Middle frontal gyrus (tissue), 1 donor: ENCODE data around the gene NFIX.

Experiments used
- DNase-seq: peaks from one replicate; pipeline ENCODE4 v3.0.0-alpha.2; 2015; ENCODE audit warnings: low spot score; ENCODE audit errors: extremely low spot score

Gene NFIX

GRCh38 chr19:13102666-13103580 lies 107.6 kb downstream of the NFIX start, which contains the start of gene LYL1:
Gene LYL1 (minus strand): TSS chr19:13102858. CDS start chr19:13101171, 1,687 bp downstream.
- no peak for DNase-seq

GRCh38 chr19:13103581-13104359 lies 108.5 kb downstream of the NFIX start:
- DNase-seq = no peak

DNA sequence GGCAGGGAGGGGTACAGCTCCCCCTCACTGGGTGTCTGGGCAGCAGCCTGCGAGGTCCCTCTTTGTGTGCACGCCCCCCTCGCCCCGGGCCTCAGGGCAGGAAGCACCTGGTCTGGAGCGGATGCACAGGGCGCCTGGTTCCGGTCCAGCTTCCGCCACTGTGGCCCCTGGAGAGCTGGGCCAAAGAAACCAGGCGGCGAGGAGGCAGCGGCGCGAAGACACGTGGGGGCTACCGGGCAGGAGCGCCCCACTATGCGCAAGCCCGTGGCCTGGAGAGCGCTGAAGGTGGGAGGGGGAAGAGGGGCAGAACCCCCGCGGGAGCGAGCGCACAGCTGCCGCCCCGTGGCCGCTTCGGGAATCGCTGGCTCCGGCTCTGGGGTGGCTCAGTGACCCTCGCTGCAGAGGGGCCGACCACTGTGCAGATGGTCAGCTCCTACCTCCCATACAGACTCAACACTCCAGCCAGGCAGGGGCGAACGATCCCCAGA lies 109.1 kb downstream of the NFIX start:
- DNase-seq = no peak

GRCh38 chr19:13104848-13105711 lies 109.8 kb downstream of the NFIX start:
- no peak for DNase-seq

DNA sequence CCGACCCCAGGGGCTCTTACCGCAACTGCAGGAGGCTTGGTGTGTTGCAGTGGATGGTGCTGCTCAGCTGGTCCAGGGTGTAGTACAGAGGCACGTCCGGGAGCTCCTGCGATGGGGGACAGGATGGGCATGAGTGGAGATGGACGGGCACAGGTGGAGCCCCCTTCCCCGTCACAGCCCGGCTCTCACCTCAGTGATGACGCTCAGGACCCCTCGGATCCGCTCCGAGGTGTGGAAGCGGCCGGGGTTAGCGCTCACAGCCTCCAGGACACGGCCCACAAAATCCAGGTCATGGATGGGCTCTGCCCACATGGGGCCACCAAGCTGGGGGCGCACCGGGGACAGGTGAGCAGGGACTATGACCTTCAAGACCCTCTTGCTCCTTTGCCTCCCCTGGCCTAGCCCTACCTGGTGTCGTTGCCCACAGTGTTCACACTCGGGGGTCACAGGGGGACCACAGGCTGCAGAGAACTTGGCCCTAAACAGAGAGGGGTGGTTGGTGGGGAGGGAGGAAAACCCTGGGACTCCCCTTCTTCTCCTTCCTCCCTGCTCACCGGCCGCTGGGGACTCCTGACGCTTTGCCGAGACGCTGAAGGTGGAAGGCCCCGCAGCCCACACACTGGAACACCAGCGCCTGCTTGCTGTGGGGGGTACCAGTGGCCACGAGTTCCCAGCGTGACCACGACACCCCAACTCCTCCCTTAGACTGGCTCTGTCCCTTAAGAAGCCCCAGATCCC lies 114.3 kb downstream of the NFIX start:
- no peak for DNase-seq

GRCh38 chr19:13110099-13110610 lies 114.9 kb downstream of the NFIX start:
- DNase-seq = no peak

GRCh38 chr19:13112555-13112954 lies 117.3 kb downstream of the NFIX start:
- no peak for DNase-seq

- no peak for DNase-seq
These were observed 120.6 kb downstream of the NFIX start for GRCh38 chr19:13115936-13116281.

- peak; percentile 83 for DNase-seq
These were observed 121.3 kb downstream of the NFIX start, which contains the start of gene TRMT1 for GRCh38 chr19:13116282-13117175. Gene TRMT1 (minus strand): TSS chr19:13116740. CDS start chr19:13116399, 341 bp downstream.

DNA sequence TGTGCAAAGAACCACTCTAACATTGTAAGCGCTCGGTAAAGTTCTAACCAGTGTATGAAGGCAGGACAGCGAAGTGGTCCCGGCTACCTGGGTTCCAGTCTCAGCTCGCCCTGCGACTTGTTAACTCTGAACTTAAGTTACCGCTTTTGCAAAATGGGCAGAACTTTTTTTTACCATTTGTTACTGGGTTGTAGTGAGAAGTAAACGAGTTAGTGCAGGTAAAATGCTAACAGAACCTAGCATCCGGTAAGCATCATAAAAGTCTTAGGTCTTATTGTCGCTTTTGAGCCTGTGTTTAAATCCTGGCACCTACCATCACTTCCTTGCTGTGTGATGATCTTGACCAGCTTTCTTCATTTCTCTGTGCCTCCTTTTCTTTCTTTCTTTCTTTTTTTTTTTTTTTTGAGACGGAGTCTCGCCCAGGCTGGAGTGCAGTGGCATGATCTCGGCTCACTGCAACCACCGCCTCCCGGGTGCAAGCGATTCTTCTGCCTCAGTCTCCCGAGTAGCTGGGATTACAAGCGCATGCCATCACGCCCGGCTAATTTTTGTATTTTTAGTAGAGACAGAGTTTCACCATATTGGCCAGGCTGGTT lies 122.0 kb downstream of the NFIX start:
- no peak for DNase-seq

DNA sequence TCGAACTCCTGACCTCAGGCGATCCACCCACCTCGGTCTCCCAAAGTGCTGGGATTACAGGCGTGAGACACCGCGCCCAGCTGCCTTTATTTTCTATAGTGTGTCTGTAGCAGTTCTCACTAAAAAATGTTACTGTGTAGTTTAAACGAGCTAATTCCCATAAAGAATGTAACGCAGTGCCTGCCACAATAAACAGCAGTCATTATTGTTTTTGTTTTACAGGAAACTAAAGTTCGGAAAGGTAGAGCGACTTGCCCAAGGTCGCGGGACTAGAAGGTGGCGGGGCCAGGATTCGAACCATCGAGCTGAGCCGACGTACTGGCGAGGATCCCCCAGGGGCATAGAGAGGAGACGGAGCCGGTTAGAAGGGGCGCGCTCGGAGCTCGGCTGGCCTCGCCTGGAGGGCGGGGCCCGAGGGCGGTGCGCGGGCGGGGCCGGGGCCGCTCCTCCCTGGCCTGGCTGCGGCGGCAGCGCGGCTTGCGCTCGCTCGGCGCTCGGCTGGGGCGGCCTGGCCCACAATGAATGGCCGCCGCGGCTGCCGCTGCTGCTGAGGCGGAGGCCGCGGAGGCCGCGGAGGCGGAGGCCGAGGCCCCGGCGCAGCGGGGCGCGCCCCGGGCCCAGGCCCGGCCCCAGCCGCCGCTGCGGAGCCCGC lies 122.6 kb downstream of the NFIX start, which contains the start of gene NACC1:
NACC1 (plus strand) TSS at position 493 of the 652 bp plus-strand sequence. CDS start 16,944 bp downstream, outside the sequence.
- DNase-seq = peak; percentile 86

GRCh38 chr19:13118424-13119193 lies 123.3 kb downstream of the NFIX start:
- no peak for DNase-seq

GRCh38 chr19:13119627-13120026 lies 124.4 kb downstream of the NFIX start:
- DNase-seq = no peak

DNA sequence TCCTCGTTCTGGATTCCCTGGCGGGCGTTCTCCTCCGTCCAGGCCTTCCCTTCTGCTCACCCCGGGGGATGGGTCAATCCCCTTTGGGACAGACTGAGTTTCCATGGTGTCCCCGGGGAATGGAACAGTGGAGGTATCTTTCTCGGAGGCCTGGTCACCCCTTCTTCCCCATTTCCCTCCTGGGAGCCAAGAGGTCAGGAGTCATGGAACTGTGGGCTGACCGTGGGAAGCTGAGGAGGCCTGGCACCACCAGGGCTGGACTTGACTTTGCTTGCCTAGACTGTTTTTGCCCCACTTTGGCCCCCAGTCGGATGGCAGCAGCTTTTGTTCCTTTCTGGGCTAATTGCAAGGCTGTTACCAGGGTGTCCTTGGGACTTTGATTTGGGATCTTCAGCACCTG lies 124.8 kb downstream of the NFIX start:
- no peak for DNase-seq

GRCh38 chr19:13120817-13121216 lies 125.5 kb downstream of the NFIX start:
- no peak for DNase-seq

- DNase-seq = no peak
These were observed 126.4 kb downstream of the NFIX start for GRCh38 chr19:13121551-13122274.
